Skeletal muscle tissue (tissue), 4 donors: ENCODE measurements around the gene RAB20. TPM values are rescaled to one million over a fixed set of nuclear protein-coding genes. Genes with fewer than 3 reads are reported as not detected.

ENCODE experiments used
- H3K27ac ChIP-seq: one replicate; pipeline ENCODE4 v1.7.0; 2013; ENCODE audit warnings: mild to moderate bottlenecking, low read depth, low read length, inconsistent platforms
- H3K27me3 ChIP-seq, 3 donors: one replicate each; pipeline ENCODE4 v1.7.0; 2013; ENCODE audit warnings: low read length in 3 of 3; ENCODE audit not compliant: control insufficient read depth in 3 of 3, insufficient read depth in 3 of 3
- H3K36me3 ChIP-seq, 3 donors: one replicate each; pipeline ENCODE4 v1.7.0; 2013; ENCODE audit warnings: low read length in 3 of 3; ENCODE audit not compliant: control insufficient read depth in 3 of 3, insufficient read depth in 3 of 3
- H3K4me1 ChIP-seq, 3 donors: one replicate each; pipeline ENCODE4 v1.7.0; 2013; ENCODE audit warnings: low read length in 3 of 3, mild to moderate bottlenecking in 3 of 3; ENCODE audit not compliant: control insufficient read depth in 3 of 3, insufficient read depth in 3 of 3
- H3K4me3 ChIP-seq, 3 donors: one replicate each; pipeline ENCODE4 v1.7.0; 2013; ENCODE audit warnings: low read length in 3 of 3
- H3K9ac ChIP-seq, 3 donors: one replicate each; pipeline ENCODE4 v1.7.0; 2013; ENCODE audit warnings: low read length in 3 of 3, mild to moderate bottlenecking in 3 of 3, moderate library complexity in 2 of 3, low read depth in 1 of 3
- H3K9me3 ChIP-seq, 3 donors: one replicate each; pipeline ENCODE4 v1.7.0; 2013; ENCODE audit warnings: low read length in 3 of 3; ENCODE audit not compliant: control insufficient read depth in 3 of 3
- total RNA-seq: library from RNA; depleted of rRNA; stranded (reverse); fragments of >200 nt; gene quantifications from one replicate; pipeline ENCODE4 v1.2.3, GENCODE V29; 2014
- donor health status: Osteomylitis.

The RAB20 gene
- total RNA-seq, 1 donor from 2014 or later = 7.3 TPM

GRCh38 chr13:110477706-110478245, 83.7 kb downstream of the RAB20 start:
- no peak overlapping the region for H3K27ac ChIP-seq
- peak overlapping the region in 1 of 3 donors; percentile 16 for H3K9ac ChIP-seq
- H3K4me1 ChIP-seq = peaks cover 0 to 15% (median 6%) of the 10 kb centered on the region in 3 donors
- no peaks in the 10 kb centered on the region for H3K27me3 ChIP-seq
- peaks cover 25 to 35% (median 29%) of the 10 kb centered on the region in 3 donors for H3K36me3 ChIP-seq
- no peaks in the 10 kb centered on the region for H3K9me3 ChIP-seq
- no peak overlapping the region for H3K4me3 ChIP-seq

GRCh38 chr13:110476220-110476617, 85.3 kb downstream of the RAB20 start:
- no peak overlapping the region for H3K4me3 ChIP-seq
- peaks cover 6 to 23% (median 6%) of the 10 kb centered on the region in 3 donors for H3K4me1 ChIP-seq
- H3K9ac ChIP-seq = no peak overlapping the region
- H3K27ac ChIP-seq = no peak overlapping the region
- no peaks in the 10 kb centered on the region for H3K9me3 ChIP-seq
- no peaks in the 10 kb centered on the region for H3K27me3 ChIP-seq
- H3K36me3 ChIP-seq = peaks cover 19 to 39% (median 29%) of the 10 kb centered on the region in 3 donors

GRCh38 chr13:110475550-110476219, 85.8 kb downstream of the RAB20 start:
- Histone ChIP-seq H3K9me3 (no peaks in the 10 kb centered on the region), H3K4me1 (peaks cover 6 to 25% (median 6%) of the 10 kb centered on the region in 3 donors), H3K9ac (no peak overlapping the region), H3K27ac (no peak overlapping the region), H3K4me3 (no peak overlapping the region), H3K36me3 (peaks cover 19 to 39% (median 29%) of the 10 kb centered on the region in 3 donors), H3K27me3 (no peaks in the 10 kb centered on the region)

GRCh38 chr13:110475117-110475516, 86.4 kb downstream of the RAB20 start:
- H3K4me3 ChIP-seq = no peak overlapping the region
- H3K9ac ChIP-seq = no peak overlapping the region
- H3K27ac ChIP-seq = no peak overlapping the region
- peaks cover 19 to 38% (median 28%) of the 10 kb centered on the region in 3 donors for H3K36me3 ChIP-seq
- peaks cover 6 to 25% (median 6%) of the 10 kb centered on the region in 3 donors for H3K4me1 ChIP-seq
- H3K27me3 ChIP-seq = no peaks in the 10 kb centered on the region
- no peaks in the 10 kb centered on the region for H3K9me3 ChIP-seq

- Histone ChIP-seq H3K36me3 (peaks cover 19 to 38% (median 27%) of the 10 kb centered on the region in 3 donors), H3K4me1 (peaks cover 6 to 25% (median 6%) of the 10 kb centered on the region in 3 donors), H3K27me3 (no peaks in the 10 kb centered on the region), H3K27ac (no peak overlapping the region), H3K9ac (no peak overlapping the region), H3K4me3 (no peak overlapping the region), H3K9me3 (no peaks in the 10 kb centered on the region)
These were observed 86.8 kb downstream of the RAB20 start for GRCh38 chr13:110474713-110475112.

Other genes with a start within 250 kb of the RAB20 start
- 13.0 TPM for gene NAXD, start 53.8 kb upstream of the RAB20 start, total RNA-seq
- gene CARS2, start 144.4 kb upstream of the RAB20 start, total RNA-seq = 74.6 TPM
- 7.8 TPM for gene ING1, start 152.0 kb upstream of the RAB20 start, total RNA-seq